GM12878 (cell line): ENCODE results near the gene SLC2A1. TPM values are rescaled to one million over a fixed set of nuclear protein-coding genes. Genes with fewer than 3 reads are reported as not detected.

Experiments
- ATAC-seq: fragments of 200-7000 bp; cut with Tn5 transposase; 3 replicates; pipeline ENCODE4 v1.9.1; 2020; ENCODE audit warnings: mild to moderate bottlenecking, moderate library complexity
- BruUV-seq: library from RNA; stranded (reverse); fragments of 400-500 nt; replicated peaks from 2 replicates; lab custom pipeline; 2021; lab: Mats Ljungman, UMichigan
- CTCF ChIA-PET: fragments of 300-600 bp; sonication (Branson Sonifier 250); formaldehyde crosslinking; extraction: SDS; loops from one replicate; lab custom pipeline; 2021; ENCODE audit warnings: inconsistent platforms; lab: Yijun Ruan, JAX
- POLR2A ChIA-PET: fragments of 350-600 bp; formaldehyde crosslinking; extraction: SDS; loops from one replicate; lab custom pipeline; 2021; ENCODE audit warnings: inconsistent platforms; lab: Charles Lee
- RAD21 ChIA-PET: fragments of 300-600 bp; sonication (Branson Sonifier 250); formaldehyde crosslinking; loops from one replicate; lab custom pipeline; 2023; ENCODE audit warnings: antibody characterized with exemption; ENCODE audit not compliant: unreplicated experiment; lab: Charles Lee
- SMC1A ChIA-PET: fragments of 300-600 bp; sonication (Branson Sonifier 250); formaldehyde crosslinking; loops from one replicate; lab custom pipeline; 2023; ENCODE audit not compliant: unreplicated experiment, uncharacterized antibody; lab: Charles Lee
- DNase-seq: peaks from one replicate; pipeline ENCODE4 v3.0.0-alpha.2; 2011; ENCODE audit warnings: low read depth, low spot score
- FAIRE-seq: peaks from 3 replicates; lab custom pipeline; 2011; peaks lifted over from hg19 to GRCh38; lab: Jason Lieb, UNC
- H2AFZ ChIP-seq: 2 replicates; pipeline ENCODE4 v1.6.0; 2011; ENCODE audit warnings: low read depth, low read length, control low read depth; ENCODE audit not compliant: control insufficient read depth
- H3K27ac ChIP-seq: 2 replicates; pipeline ENCODE4 v1.5.1; 2011; ENCODE audit warnings: control low read depth; ENCODE audit not compliant: control insufficient read depth, insufficient read depth
- H3K27me3 ChIP-seq, 2 experiments: replicated peaks in 1 of 2; 2 replicates each; pipeline versions ENCODE4 v1.6.0 to v1.6.1; 2011; ENCODE audit warnings: low read length in 1 of 2; ENCODE audit not compliant: control insufficient read depth in 2 of 2, insufficient read depth in 2 of 2
- H3K36me3 ChIP-seq, 2 experiments: 2 replicates each; pipeline ENCODE4 v1.5.1; 2011; ENCODE audit warnings: low read length in 1 of 2; ENCODE audit not compliant: control insufficient read depth in 2 of 2, insufficient read depth in 2 of 2
- H3K4me1 ChIP-seq: 2 replicates; pipeline ENCODE4 v1.6.1; 2011; ENCODE audit warnings: mild to moderate bottlenecking, low read length, moderate library complexity, mixed read lengths; ENCODE audit not compliant: control insufficient read depth, insufficient read depth
- H3K4me2 ChIP-seq: 2 replicates; pipeline ENCODE4 v1.6.0; 2011; ENCODE audit warnings: control low read depth; ENCODE audit not compliant: control insufficient read depth, insufficient read depth
- H3K4me3 ChIP-seq: fragments of 200-600 bp; sonication (generic); 2 replicates; pipeline ENCODE4 v1.5.1; 2016
- H3K79me2 ChIP-seq: 2 replicates; pipeline ENCODE4 v1.6.0; 2011; ENCODE audit warnings: low read length; ENCODE audit not compliant: control insufficient read depth, insufficient read depth
- H3K9ac ChIP-seq: 2 replicates; pipeline ENCODE4 v1.8.0; 2011; ENCODE audit warnings: low read length, control low read depth, mixed read lengths; ENCODE audit not compliant: control insufficient read depth, insufficient read depth
- H3K9me3 ChIP-seq: replicated peaks from 3 replicates; pipeline ENCODE4 v1.5.1; 2011; ENCODE audit warnings: mild to moderate bottlenecking, low read length; ENCODE audit not compliant: control insufficient read depth, insufficient read depth
- H4K20me1 ChIP-seq: 2 replicates; pipeline ENCODE4 v1.6.0; 2011; ENCODE audit not compliant: control insufficient read depth, insufficient read depth
- EZH2 ChIP-seq: IDR thresholded peaks from 2 replicates; pipeline ENCODE4 v1.6.1; 2012; ENCODE audit warnings: low read depth, mild to moderate bottlenecking, control low read depth, inconsistent platforms, low read length, borderline replicate concordance; ENCODE audit not compliant: control insufficient read depth
- HDGF ChIP-seq: fragments of 450-650 bp; IDR thresholded peaks from 2 replicates; pipeline ENCODE4 v1.6.1; 2016; ENCODE audit warnings: antibody characterized with exemption
- MTA3 ChIP-seq: IDR thresholded peaks from 2 replicates; pipeline ENCODE4 v1.6.1; 2012; ENCODE audit warnings: low read length, inconsistent platforms, borderline replicate concordance
- NFYA ChIP-seq: IDR thresholded peaks from 2 replicates; pipeline ENCODE4 v1.6.1; 2011; ENCODE audit warnings: low read depth, mild to moderate bottlenecking, low read length, improper control_type of control experiment, borderline replicate concordance
- NR2F1 ChIP-seq: fragments of 450-650 bp; conservative IDR thresholded peaks from 2 replicates; pipeline ENCODE4 v1.6.1; 2017; ENCODE audit warnings: mild to moderate bottlenecking
- RAD51 ChIP-seq: fragments of 450-650 bp; IDR thresholded peaks from 2 replicates; pipeline ENCODE4 v1.6.1; 2016; ENCODE audit warnings: moderate library complexity, mild to moderate bottlenecking, inconsistent platforms
- SUPT20H ChIP-seq: IDR thresholded peaks from 2 replicates; pipeline ENCODE4 v1.6.1; 2011; ENCODE audit warnings: low read depth, mild to moderate bottlenecking, low read length, moderate library complexity, borderline replicate concordance; ENCODE audit not compliant: control insufficient read depth
- TCF3 ChIP-seq: IDR thresholded peaks from 2 replicates; pipeline ENCODE4 v1.6.1; 2012; ENCODE audit warnings: low read depth, mild to moderate bottlenecking, low read length, borderline replicate concordance; ENCODE audit not compliant: insufficient read depth
- TCF7 ChIP-seq: IDR thresholded peaks from 2 replicates; pipeline ENCODE4 v1.6.1; 2014; ENCODE audit warnings: antibody characterized with exemption, borderline replicate concordance
- ZBED1 ChIP-seq: IDR thresholded peaks from 2 replicates; pipeline ENCODE4 v1.6.1; 2016; ENCODE audit warnings: borderline replicate concordance
- ZNF274 ChIP-seq: IDR thresholded peaks from one replicate; pipeline ENCODE4 v1.8.0; 2011; ENCODE audit not compliant: insufficient read length, insufficient read depth
- ZZZ3 ChIP-seq: IDR thresholded peaks from 2 replicates; pipeline ENCODE4 v1.6.1; 2011; ENCODE audit warnings: low read depth; ENCODE audit not compliant: control insufficient read depth, insufficient read length
- WGBS: methylation state at CpG from one replicate; pipeline ENCODE4 v1.1.6; 2016; ENCODE audit warnings: low lambda C conversion rate; ENCODE audit not compliant: insufficient replicate concordance, insufficient coverage; ENCODE audit errors: missing lambda C conversion rate; 5-methylcytosine and 5-hydroxymethylcytosine counted together
- in situ Hi-C: fragments of 300-500 bp; cut with MboI; formaldehyde crosslinking; loops from 9 replicates; pipeline ENCODE4 v1.14.3; 2018; ENCODE audit warnings: mixed read lengths
- intact Hi-C: fragments of 100-400 bp; cut with micrococcal nuclease; formaldehyde crosslinking; loops from one replicate; pipeline ENCODE4 v1.14.2; 2022; ENCODE audit not compliant: unreplicated experiment
- polyA plus RNA-seq, 11 experiments: library from polyadenylated mRNA; depleted of rRNA in 4 of 11; unstranded in 6 of 11; stranded (reverse) in 5 of 11; fragments of >200 nt; fragmentation: Nextera tagmentation in 4 of 11; fragmentation: Illumina TruSeq in 1 of 11; extraction: Ambion mirVana in 4 of 11; extraction: Trizol in 1 of 11; gene quantifications; 1 replicate in 1 of 11; 2 replicates in 10 of 11; pipeline versions ENCODE4 v1.2.1 to v1.2.3, GENCODE V29; 2011 to 2016; ENCODE audit warnings: inconsistent platforms in 2 of 11, missing spikeins in 2 of 11, low read depth in 1 of 11
- total RNA-seq, 4 experiments: library from RNA; depleted of rRNA in 3 of 4; stranded (reverse); fragments of >200 nt in 3 of 4; fragmentation: Illumina TruSeq in 1 of 4; extraction: Trizol in 1 of 4; gene quantifications; 2 replicates each; pipeline versions ENCODE4 v1.2.1 to v1.2.3, GENCODE V29; 2013 to 2021
- TF ChIP-seq, protein P1 (sequence below): fragments of 450-650 bp; formaldehyde crosslinking; IDR thresholded peaks from 2 replicates; pipeline ENCODE4 v1.4.0; 2020; ENCODE audit warnings: mild to moderate bottlenecking, moderate library complexity
- TF ChIP-seq, protein P2 (sequence below): fragments of 150-350 bp; IDR thresholded peaks from 2 replicates; pipeline ENCODE4 v1.6.1; 2016; ENCODE audit warnings: low read depth, low read length
- TF ChIP-seq, protein P3 (sequence below): fragments of 450-650 bp; IDR thresholded peaks from 2 replicates; pipeline ENCODE4 v1.6.1; 2017; ENCODE audit warnings: antibody characterized with exemption, mild to moderate bottlenecking, moderate library complexity

Gene SLC2A1
- total and polyA plus RNA-seq, 10 of the 15 experiments (the other 5 are each of a cell fraction or from before 2014, with no cell fraction given), result 5.7 to 66.0 (median 44.2) TPM

DNA sequence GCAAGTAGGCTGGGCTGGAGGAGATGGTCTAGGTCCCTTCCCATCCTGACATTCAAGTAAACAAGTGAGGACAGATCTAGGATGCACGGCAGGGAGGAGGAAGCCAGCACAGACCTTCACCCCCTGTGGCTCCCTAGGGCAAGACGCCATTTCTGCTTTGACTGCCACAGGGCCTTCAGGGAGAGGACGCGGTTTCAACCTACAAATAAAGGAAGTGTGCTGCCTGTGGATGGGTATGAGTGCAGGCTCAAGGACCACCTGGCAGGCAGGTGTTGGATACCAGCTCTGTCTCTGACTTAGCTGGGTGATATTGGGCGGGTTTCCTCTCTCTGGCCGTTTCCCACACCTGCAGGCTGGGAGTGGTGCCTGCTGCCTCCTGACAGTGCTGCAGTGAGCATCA lies 16.2 kb downstream of the SLC2A1 start:
- Histone ChIP-seq H3K4me2 (peak overlapping the region; percentile 40), H3K4me3 (no peak overlapping the region), H3K79me2 (peaks cover 100% of the 10 kb centered on the region), H3K4me1 (peaks cover 91% of the 10 kb centered on the region), H3K9me3 (no peaks in the 10 kb centered on the region), H3K9ac (no peak overlapping the region; the same call in 1 of the 2 replicates), H3K27me3 (no peaks in the 10 kb centered on the region), H3K27ac (peak overlapping the region; percentile 74), H2AFZ (no peak overlapping the region), H4K20me1 (peaks cover 19% of the 10 kb centered on the region), H3K36me3 (peaks cover 46 to 62% of the 10 kb centered on the region in 2 experiments)
- in situ Hi-C loops (no loop called here), intact Hi-C loops (no loop called here)
- no peak for FAIRE-seq
- SMC1A ChIA-PET, result interaction anchor here (1.5 to 4.5 kb wide), 5 partner anchors 8 to 130 kb away, joined by 5 to 26 read pairs (median 7); no protein-coding TSS in a partner anchor
- POLR2A ChIA-PET, result interaction anchor here (0.8 to 1.6 kb wide), 2 partner anchors 12 to 13 kb away, joined by 3 to 4 read pairs; no protein-coding TSS in a partner anchor
- no peak for DNase-seq
- no TSS peak for BruUV-seq
- no peak for ATAC-seq
- 6% methylated on average over 6 of the region's 6 CpGs for WGBS
- RAD21 ChIA-PET, result no interaction called here
- CTCF ChIA-PET, result interaction anchor here (1.0 to 1.8 kb wide), 2 partner anchors 13 to 15 kb away, joined by 3 to 7 read pairs; no protein-coding TSS in a partner anchor
- TF ChIP-seq, protein P1, sequence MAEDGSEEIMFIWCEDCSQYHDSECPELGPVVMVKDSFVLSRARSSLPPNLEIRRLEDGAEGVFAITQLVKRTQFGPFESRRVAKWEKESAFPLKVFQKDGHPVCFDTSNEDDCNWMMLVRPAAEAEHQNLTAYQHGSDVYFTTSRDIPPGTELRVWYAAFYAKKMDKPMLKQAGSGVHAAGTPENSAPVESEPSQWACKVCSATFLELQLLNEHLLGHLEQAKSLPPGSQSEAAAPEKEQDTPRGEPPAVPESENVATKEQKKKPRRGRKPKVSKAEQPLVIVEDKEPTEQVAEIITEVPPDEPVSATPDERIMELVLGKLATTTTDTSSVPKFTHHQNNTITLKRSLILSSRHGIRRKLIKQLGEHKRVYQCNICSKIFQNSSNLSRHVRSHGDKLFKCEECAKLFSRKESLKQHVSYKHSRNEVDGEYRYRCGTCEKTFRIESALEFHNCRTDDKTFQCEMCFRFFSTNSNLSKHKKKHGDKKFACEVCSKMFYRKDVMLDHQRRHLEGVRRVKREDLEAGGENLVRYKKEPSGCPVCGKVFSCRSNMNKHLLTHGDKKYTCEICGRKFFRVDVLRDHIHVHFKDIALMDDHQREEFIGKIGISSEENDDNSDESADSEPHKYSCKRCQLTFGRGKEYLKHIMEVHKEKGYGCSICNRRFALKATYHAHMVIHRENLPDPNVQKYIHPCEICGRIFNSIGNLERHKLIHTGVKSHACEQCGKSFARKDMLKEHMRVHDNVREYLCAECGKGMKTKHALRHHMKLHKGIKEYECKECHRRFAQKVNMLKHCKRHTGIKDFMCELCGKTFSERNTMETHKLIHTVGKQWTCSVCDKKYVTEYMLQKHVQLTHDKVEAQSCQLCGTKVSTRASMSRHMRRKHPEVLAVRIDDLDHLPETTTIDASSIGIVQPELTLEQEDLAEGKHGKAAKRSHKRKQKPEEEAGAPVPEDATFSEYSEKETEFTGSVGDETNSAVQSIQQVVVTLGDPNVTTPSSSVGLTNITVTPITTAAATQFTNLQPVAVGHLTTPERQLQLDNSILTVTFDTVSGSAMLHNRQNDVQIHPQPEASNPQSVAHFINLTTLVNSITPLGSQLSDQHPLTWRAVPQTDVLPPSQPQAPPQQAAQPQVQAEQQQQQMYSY (CRISPR knock-in tag), result no peak
- TF ChIP-seq NFYA, result no peak
- no peak for TF ChIP-seq RAD51
- TF ChIP-seq TCF3, result peak; percentile 81; the same call in 1 of the 2 replicates
- TF ChIP-seq ZBED1, result no peak
- TF ChIP-seq, protein P2, sequence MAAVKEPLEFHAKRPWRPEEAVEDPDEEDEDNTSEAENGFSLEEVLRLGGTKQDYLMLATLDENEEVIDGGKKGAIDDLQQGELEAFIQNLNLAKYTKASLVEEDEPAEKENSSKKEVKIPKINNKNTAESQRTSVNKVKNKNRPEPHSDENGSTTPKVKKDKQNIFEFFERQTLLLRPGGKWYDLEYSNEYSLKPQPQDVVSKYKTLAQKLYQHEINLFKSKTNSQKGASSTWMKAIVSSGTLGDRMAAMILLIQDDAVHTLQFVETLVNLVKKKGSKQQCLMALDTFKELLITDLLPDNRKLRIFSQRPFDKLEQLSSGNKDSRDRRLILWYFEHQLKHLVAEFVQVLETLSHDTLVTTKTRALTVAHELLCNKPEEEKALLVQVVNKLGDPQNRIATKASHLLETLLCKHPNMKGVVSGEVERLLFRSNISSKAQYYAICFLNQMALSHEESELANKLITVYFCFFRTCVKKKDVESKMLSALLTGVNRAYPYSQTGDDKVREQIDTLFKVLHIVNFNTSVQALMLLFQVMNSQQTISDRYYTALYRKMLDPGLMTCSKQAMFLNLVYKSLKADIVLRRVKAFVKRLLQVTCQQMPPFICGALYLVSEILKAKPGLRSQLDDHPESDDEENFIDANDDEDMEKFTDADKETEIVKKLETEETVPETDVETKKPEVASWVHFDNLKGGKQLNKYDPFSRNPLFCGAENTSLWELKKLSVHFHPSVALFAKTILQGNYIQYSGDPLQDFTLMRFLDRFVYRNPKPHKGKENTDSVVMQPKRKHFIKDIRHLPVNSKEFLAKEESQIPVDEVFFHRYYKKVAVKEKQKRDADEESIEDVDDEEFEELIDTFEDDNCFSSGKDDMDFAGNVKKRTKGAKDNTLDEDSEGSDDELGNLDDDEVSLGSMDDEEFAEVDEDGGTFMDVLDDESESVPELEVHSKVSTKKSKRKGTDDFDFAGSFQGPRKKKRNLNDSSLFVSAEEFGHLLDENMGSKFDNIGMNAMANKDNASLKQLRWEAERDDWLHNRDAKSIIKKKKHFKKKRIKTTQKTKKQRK, result no peak
- TF ChIP-seq, protein P3, sequence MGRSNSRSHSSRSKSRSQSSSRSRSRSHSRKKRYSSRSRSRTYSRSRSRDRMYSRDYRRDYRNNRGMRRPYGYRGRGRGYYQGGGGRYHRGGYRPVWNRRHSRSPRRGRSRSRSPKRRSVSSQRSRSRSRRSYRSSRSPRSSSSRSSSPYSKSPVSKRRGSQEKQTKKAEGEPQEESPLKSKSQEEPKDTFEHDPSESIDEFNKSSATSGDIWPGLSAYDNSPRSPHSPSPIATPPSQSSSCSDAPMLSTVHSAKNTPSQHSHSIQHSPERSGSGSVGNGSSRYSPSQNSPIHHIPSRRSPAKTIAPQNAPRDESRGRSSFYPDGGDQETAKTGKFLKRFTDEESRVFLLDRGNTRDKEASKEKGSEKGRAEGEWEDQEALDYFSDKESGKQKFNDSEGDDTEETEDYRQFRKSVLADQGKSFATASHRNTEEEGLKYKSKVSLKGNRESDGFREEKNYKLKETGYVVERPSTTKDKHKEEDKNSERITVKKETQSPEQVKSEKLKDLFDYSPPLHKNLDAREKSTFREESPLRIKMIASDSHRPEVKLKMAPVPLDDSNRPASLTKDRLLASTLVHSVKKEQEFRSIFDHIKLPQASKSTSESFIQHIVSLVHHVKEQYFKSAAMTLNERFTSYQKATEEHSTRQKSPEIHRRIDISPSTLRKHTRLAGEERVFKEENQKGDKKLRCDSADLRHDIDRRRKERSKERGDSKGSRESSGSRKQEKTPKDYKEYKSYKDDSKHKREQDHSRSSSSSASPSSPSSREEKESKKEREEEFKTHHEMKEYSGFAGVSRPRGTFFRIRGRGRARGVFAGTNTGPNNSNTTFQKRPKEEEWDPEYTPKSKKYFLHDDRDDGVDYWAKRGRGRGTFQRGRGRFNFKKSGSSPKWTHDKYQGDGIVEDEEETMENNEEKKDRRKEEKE, result no peak
- TF ChIP-seq TCF7, result no peak
- no peak for TF ChIP-seq ZZZ3
- TF ChIP-seq ZNF274, result no peak
- TF ChIP-seq NR2F1, result no peak
- no peak for TF ChIP-seq MTA3
- TF ChIP-seq SUPT20H, result no peak
- TF ChIP-seq EZH2, result no peak
- TF ChIP-seq HDGF, result no peak
